HG03060 (cell line): ENCODE results near the gene ADCY3.

Experiments used
- ATAC-seq: cut with Tn5 transposase; IDR thresholded peaks from one replicate; pipeline ENCODE4 v1.9.1; 2021; ENCODE audit warnings: low read depth, moderate number of reproducible peaks; ENCODE audit not compliant: unreplicated experiment

The ADCY3 gene

DNA sequence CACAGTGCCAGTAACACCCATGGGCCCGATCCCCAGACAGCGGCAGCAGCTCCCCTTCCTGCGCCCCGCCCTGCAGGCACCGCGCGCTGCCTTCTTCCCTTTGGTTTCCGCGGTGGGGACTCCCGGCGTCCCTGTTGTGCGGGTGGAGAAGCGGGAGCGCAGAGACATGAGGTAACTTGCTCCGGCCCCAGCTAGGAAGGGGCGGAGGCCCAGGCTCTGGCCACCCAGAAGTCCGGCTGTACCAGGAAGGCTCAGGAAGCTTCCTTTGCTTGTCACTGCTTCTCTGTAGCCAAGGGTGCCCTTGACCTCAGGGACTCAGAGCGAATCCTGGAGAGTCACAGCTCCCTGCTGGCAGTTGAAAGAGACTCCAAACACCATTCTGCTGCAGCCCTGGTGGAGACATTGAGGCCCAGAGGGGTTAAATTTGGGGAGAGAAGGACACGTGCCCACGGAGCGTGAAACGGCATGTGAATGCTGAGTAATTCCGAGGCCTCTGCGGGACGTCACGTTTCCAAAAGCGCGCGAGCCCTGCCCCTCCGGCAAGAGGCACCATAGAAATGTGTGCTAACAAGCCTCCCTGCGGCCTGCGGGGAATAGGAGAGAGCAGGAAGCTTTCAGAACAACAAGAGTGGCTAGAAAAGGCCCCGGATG is 6.7 kb upstream of the ADCY3 start:
- ATAC-seq: no peak

DNA sequence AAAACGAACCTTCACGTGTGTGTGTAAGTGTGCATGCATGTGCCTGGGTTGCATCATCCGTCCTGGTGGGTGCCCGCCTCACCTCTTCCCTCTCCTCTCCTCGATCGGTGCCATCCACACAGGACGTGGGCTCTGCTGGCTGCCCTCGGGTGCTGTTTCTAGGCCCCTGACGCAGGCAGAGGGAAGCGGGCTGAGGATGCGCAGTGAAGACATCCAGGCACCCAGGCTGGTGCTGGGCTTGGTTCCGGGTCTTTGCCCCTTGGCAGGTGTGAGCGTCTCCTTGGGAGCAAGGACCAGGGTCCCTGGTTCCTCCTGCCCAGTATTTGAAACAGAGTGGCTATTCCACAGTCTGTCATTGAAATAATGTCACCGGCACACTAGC is 6.2 kb upstream of the ADCY3 start:
- no peak for ATAC-seq

DNA sequence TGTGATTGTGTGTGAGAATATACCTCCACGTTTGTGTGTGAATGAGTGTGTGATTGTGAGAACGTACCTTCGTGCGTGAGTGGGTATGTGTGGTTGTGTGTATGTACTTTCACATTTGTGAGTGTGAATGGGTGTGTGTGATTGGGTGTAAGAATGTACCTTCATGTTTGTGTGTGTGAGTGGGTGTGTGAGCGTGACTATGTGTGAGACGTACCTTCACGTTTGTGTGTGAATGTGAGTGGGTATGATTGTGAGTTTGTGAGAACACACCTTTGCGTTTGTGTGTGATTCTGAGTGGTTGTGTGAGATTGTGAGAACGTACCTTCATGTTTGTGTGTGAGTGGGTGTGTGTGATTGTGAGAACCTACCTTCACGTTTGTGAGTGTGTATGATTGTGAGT is 5.8 kb upstream of the ADCY3 start:
- ATAC-seq: no peak

- ATAC-seq: no peak
These were observed 4.7 kb upstream of the ADCY3 start for GRCh38 chr2:24924732-24925131.

DNA sequence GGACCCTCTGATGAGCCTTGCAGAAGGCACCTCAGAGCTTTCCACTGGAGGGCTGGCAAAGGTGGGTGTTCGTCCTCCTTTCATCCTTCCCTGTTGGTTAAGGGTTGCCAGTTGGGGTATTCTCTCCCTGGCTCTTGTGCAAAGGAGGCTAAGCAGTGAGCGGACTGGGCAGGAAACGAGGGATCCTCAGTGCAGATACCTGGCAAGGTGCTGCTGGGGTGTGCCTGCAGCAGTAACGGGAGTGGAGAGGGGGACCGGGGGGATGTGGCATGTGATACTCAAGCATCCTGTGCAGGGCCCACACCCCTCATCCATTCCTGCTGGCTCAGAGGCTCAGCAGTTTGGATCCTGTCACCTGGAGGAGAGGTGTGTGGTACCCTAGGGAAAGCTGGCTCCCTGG is 4.2 kb upstream of the ADCY3 start:
- no peak for ATAC-seq

- ATAC-seq: no peak
These were observed 3.1 kb upstream of the ADCY3 start for GRCh38 chr2:24923106-24923505.

- no peak for ATAC-seq
These were observed 2.5 kb upstream of the ADCY3 start for GRCh38 chr2:24922556-24922955.

DNA sequence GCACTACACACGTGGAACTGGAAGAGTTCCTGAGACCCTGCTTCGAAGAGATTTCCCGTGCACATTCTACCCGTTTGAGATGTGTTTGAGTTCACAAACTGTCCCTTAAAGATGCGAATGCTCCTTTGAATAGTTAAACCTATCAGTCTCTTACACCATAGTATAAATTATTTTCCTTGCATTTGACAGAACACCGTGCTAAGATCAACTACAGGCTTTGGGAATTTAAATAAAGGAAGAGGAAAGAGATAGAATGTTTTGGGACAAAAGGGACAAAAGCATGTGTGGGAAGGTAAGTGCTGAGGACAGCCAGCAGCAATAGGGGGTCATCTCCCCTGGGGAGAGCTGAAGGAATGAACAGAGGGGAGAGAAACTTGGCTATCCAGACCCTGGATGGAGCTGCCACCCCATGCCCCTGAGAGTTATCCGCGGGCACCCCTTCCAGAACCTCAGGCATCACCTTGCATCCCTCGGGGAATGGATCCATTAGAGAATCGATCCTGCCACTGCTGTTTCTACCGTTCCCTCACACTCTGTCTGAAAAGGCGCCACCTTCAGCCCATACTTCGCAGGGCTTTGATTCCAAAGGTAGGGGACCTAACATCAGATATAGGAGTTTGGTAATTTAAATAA is 888 bp upstream of the ADCY3 start:
- ATAC-seq: no peak

DNA sequence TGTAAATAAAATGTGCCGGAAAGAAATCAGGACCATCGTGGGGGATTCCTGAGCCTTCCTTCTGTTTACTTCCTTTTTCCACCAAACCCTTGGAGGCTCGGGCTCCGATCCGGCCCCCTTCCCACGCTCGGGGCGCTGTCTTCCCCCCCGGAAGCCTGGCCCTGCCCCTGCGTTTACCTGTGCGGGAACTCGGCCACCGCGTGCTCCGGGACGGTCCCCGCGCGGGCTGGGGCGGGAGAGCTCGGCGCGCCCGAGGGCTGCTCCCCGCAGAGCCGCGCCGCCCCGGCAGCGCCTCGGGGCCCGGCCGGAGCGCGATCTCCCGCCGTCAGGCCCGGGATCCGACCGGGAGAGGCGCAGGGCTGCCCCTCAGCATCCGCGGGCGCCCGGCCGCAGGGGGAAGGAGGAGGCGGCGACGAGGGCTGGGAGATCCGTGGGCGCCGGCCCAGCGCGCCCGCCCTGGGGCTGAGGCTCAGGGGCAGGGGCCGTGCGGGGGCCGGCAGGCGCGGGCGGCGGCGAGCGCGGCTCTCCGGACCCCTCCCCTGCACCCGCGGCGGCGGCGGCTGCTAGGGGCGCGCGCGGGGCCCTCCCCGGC is 435 bp downstream of the ADCY3 start:
- ATAC-seq: no peak

DNA sequence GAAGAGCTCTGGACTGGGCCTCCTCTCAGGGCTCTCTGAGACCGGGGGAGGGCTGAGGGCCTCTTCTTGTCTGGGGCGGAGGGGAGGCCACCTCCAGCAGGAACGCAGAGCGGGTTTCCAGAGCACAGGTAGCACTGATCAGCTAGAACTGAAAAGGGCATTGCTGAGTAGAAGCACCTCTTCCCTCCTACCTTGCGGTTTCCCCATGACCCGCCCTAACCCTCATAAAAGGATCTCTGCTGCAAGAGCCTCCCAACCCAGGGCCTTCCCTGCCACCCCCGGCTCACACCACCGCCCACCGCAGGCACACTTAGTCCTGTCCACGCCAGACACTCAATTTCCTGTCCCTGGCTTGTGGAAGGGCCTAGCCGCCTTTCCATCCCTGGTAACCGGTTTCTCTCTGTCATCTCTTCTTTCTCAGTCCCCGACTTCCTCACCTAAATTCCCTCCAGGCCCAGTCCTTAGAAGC is 966 bp downstream of the ADCY3 start:
- no peak for ATAC-seq

DNA sequence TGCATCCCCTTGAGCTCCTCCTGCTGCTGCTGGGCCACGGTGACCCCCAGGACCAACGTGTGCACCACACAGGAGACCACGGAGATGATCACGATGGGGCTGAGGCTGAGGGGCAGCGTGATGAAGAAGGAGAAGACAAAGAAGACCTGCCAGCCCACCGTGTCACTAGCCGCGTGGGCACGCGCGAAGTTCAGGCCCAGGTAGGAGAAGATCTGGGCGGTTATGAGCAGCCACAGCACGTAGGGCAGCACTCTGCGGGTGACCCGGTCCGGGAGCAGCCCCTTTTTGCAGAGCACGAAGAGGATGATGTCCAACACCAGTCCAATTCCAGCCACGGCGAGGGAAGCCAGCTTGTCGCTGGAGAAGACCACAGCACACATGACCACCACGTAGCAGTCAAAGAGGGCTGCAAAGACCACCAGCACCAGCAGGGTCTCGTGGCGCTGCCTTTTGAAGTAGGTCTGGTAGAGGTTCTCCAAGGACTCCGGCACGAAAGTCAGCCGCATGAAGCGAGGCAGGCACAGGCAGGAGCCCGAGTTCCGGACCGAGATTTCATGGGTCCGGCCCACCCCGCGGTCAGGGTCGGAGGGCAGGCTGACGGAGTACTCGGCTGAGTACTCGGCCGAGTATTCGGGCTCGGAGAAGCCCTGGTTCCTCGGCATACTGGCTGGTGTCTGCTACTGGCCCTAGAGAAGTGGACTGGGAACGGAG is 1.6 kb downstream of the ADCY3 start:
- no peak for ATAC-seq

- no peak for ATAC-seq
These were observed 2.2 kb downstream of the ADCY3 start for GRCh38 chr2:24917731-24918325.

DNA sequence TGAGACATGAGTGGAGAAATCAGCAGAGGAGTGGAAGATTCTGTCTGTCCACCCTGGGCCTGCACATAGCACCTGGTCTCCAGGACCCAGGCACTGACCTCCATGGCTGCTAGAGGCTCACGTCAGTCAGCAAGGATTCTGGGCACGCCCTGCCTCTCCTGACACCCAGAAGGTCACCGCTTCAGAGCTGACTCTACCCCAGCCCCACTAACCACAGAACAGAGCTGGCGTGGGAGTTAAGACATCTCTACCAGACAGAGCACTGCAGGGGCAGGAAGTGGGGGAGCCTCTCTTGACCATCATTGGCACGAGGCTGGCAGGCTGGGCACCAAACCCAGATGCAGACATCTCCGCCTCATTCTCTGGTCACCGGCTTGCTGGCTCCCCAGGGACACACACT is 3.0 kb downstream of the ADCY3 start:
- no peak for ATAC-seq

- no peak for ATAC-seq
These were observed 4.2 kb downstream of the ADCY3 start for GRCh38 chr2:24915796-24916195.

DNA sequence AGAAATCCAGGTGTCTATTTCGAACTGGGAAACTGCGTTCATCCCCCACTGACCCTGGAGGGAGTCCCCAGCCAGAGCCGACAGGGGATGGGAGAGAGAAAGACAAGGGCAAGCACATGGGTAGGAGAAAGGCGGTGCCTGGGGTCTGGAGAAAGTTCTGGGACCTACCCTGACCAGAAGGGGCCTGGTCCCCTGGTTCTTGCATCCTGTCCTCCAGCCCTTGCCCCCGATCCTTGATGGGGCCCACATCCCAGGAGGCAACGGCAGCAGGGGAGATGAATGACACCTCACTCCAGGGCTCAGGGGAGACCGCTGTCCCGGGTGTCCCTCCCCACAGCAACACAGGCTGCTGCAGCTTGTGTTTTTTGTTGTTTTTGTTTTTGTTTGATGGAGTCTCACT is 4.9 kb downstream of the ADCY3 start:
- ATAC-seq: no peak

GRCh38 chr2:24914713-24915112 is 5.3 kb downstream of the ADCY3 start:
- no peak for ATAC-seq

- no peak for ATAC-seq
These were observed 6.1 kb downstream of the ADCY3 start for GRCh38 chr2:24913911-24914310.

DNA sequence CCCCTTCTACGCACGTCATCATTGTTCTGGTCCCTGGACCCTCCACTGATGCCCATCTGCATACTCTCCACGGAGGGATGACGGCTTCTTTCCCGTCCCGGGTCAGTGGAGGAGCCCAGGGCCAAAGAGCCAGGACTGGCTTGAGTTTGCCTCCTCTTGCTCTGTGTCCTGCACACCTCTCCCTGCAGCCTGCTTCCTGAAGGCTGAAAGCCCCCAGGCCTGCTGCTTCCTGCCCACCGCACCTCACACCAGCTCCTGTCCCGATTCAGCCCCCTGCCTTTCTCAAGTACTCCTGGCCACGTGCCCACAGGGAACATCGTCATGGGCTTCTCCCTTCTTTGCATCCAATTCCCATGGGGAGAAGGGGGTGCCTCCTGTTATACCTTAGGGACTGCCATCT is 7.1 kb downstream of the ADCY3 start:
- no peak for ATAC-seq

DNA sequence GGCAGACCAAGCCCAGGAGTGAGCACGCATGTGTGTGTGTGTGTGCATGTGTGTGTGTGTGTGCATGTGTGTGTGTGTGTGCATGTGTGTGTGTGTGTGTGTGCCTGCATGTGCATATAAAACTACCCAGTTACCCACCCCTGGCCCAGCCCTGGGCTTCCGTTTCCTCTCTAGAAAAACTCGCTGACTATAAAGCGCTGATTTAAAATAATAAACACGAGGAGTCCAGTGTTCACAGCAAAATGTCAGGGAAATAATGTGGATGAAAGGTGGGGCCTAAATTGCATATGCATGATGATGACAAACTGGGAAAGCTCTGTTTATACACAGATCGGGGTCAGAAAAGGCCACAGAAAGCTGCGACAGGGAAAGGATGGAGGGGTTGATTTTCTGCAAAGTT is 7.5 kb downstream of the ADCY3 start:
- no peak for ATAC-seq

GRCh38 chr2:24910245-24910644 is 9.8 kb downstream of the ADCY3 start:
- no peak for ATAC-seq

- no peak for ATAC-seq
These were observed 10.4 kb downstream of the ADCY3 start for GRCh38 chr2:24909555-24910177.
